GM23338 (cell line): ENCODE results near the gene B3GALT4. TPM values are rescaled to one million over a fixed set of nuclear protein-coding genes. Genes with fewer than 3 reads are reported as not detected.

Experiments used
- ATAC-seq: fragments of 200-7000 bp; cut with Tn5 transposase; 3 replicates; pipeline ENCODE4 v1.9.1; 2020
- DNase-seq: peaks from one replicate; pipeline ENCODE4 v3.0.0-alpha.2; 2015; ENCODE audit warnings: low spot score
- H2AFZ ChIP-seq: fragments of 200-600 bp; sonication (generic); 2 replicates; pipeline ENCODE4 v1.8.0; 2016; ENCODE audit warnings: antibody characterized with exemption, mild to moderate bottlenecking, moderate library complexity
- H3F3A ChIP-seq: fragments of 200-600 bp; sonication (generic); replicated peaks from 2 replicates; pipeline ENCODE4 v1.8.0; 2017; ENCODE audit warnings: antibody characterized with exemption, mixed run types, low read depth
- H3K27ac ChIP-seq: fragments of 200-600 bp; sonication (generic); 2 replicates; pipeline ENCODE4 v1.6.1; 2016; ENCODE audit warnings: low read depth
- H3K27me3 ChIP-seq: fragments of 200-600 bp; sonication (generic); 2 replicates; pipeline ENCODE4 v1.8.0; 2016; ENCODE audit warnings: mild to moderate bottlenecking, mixed run types, moderate library complexity; ENCODE audit not compliant: insufficient read depth
- H3K36me3 ChIP-seq: fragments of 200-600 bp; sonication (generic); 2 replicates; pipeline ENCODE4 v1.8.0; 2016; ENCODE audit warnings: mild to moderate bottlenecking; ENCODE audit not compliant: insufficient read depth
- H3K4me1 ChIP-seq: fragments of 200-600 bp; sonication (generic); 2 replicates; pipeline ENCODE4 v1.8.0; 2016; ENCODE audit warnings: mild to moderate bottlenecking, moderate library complexity; ENCODE audit not compliant: insufficient read depth
- H3K4me2 ChIP-seq: fragments of 200-600 bp; sonication (generic); 2 replicates; pipeline ENCODE4 v1.7.1; 2017; ENCODE audit warnings: mixed run types
- H3K4me3 ChIP-seq: fragments of 200-600 bp; sonication (generic); 2 replicates; pipeline ENCODE4 v1.6.1; 2016; ENCODE audit warnings: mixed run types
- H3K79me2 ChIP-seq: fragments of 200-600 bp; sonication (generic); replicated peaks from 2 replicates; pipeline ENCODE4 v1.8.0; 2017; ENCODE audit warnings: mild to moderate bottlenecking; ENCODE audit not compliant: insufficient read depth
- H3K9me2 ChIP-seq: fragments of 200-600 bp; sonication (generic); 2 replicates; pipeline ENCODE4 v1.8.0; 2017; ENCODE audit not compliant: insufficient read depth
- H4K20me1 ChIP-seq: fragments of 200-600 bp; sonication (generic); replicated peaks from 2 replicates; pipeline ENCODE4 v1.8.0; 2017; ENCODE audit warnings: mild to moderate bottlenecking; ENCODE audit not compliant: insufficient read depth
- H3K27ac Mint-ChIP-seq: 2 replicates; pipeline ENCODE4 v1.8.0; 2020; ENCODE audit warnings: inconsistent platforms, mild to moderate bottlenecking, moderate library complexity, mixed read lengths
- H3K27me3 Mint-ChIP-seq: 3 replicates; pipeline ENCODE4 v1.8.0; 2022; ENCODE audit warnings: low read depth, mild to moderate bottlenecking, moderate library complexity, mixed read lengths, inconsistent platforms; ENCODE audit not compliant: insufficient read depth, poor library complexity
- H3K36me3 Mint-ChIP-seq: 3 replicates; pipeline ENCODE4 v1.8.0; 2021; ENCODE audit warnings: low read depth, mild to moderate bottlenecking, inconsistent platforms, moderate library complexity, mixed read lengths
- H3K4me1 Mint-ChIP-seq: 3 replicates; pipeline ENCODE4 v1.8.0; 2020; ENCODE audit warnings: mild to moderate bottlenecking, inconsistent platforms, mixed read lengths
- H3K4me3 Mint-ChIP-seq: 3 replicates; pipeline ENCODE4 v1.8.0; 2021; ENCODE audit warnings: moderate library complexity, mild to moderate bottlenecking, inconsistent platforms, mixed read lengths
- H3K9me3 Mint-ChIP-seq: 3 replicates; pipeline ENCODE4 v1.8.0; 2020; ENCODE audit warnings: moderate library complexity, mild to moderate bottlenecking, inconsistent platforms, mixed read lengths
- EZH2phosphoT487 ChIP-seq: fragments of 200-600 bp; sonication (generic); IDR thresholded peaks from one replicate; pipeline ENCODE4 v1.8.1; 2018; ENCODE audit warnings: antibody characterized with exemption; ENCODE audit not compliant: unreplicated experiment
- JUNB ChIP-seq: IDR thresholded peaks from one replicate; pipeline ENCODE4 v1.6.1; 2016; ENCODE audit warnings: antibody characterized with exemption; ENCODE audit not compliant: unreplicated experiment
- POLR2AphosphoS5 ChIP-seq: IDR thresholded peaks from 2 replicates; pipeline ENCODE4 v1.6.1; 2016; ENCODE audit warnings: antibody characterized with exemption, low read depth
- ZNF114 ChIP-seq: fragments of 250-450 bp; sonication (Bioruptor Pico); IDR thresholded peaks from 2 replicates; pipeline ENCODE4 v1.5.0; 2020; ENCODE audit warnings: mild to moderate bottlenecking, moderate library complexity
- ZNF331 ChIP-seq: fragments of 250-450 bp; sonication (Bioruptor Pico); IDR thresholded peaks from 2 replicates; pipeline ENCODE4 v1.5.0; 2020; ENCODE audit warnings: low read depth, mild to moderate bottlenecking, moderate library complexity
- polyA plus RNA-seq: library from polyadenylated mRNA; unstranded; fragments of >200 nt; fragmentation: Nextera tagmentation; extraction: Ambion mirVana; gene quantifications from 2 replicates; pipeline ENCODE4 v1.2.1, GENCODE V29; 2016
- total RNA-seq: library from RNA; depleted of rRNA; stranded (reverse); fragments of >200 nt; shearing (Covaris generic); gene quantifications from 2 replicates; pipeline ENCODE4 v1.2.3, GENCODE V29; 2014
- TF ChIP-seq, protein P1 (sequence below): IDR thresholded peaks from 2 replicates; pipeline ENCODE4 v1.6.1; 2016; ENCODE audit warnings: antibody characterized with exemption

Gene B3GALT4
- total and polyA plus RNA-seq, 2 experiments from 2014 or later = 1.3 to 2.3 TPM

DNA sequence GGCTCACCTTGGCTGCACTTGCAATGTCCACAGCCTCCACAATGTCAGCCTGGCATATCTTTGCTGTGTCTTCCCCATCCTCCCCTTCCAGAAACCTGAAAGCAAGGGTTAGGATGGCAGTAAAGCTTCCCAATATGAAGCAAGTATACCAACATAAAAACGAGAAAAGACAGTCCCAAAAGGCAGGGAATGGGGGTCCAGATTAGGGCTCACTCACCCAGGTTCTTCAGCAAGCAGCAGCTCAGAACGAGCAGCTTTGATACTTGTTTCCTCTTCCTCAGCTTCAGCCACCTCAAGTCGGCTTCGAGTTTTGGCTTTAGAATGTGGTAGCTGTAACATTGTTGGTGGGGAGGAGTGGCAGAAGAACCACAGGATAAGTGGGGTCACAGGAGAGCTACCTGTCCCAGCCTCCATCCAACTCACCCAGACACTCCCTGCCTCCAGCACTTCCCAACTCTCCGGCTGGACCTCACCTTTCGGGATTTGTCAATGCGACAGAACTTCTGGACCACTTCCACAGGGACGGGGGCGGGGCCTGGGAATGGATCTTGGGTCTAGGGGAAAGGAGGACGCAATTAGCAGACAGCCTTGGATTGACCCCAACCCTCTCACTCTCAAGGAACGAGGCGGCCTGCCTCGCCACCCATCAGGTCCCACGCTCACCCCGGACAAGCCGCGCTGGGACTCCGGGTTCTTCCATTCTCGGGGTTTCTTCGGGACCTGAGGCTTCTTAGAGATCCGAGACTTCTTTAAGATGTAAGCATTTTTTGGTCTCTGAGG, 11.4 kb downstream of the B3GALT4 start:
- Histone ChIP-seq H3K4me3 (peak overlapping the region; percentile 68), H3K9me2 (no peaks in the 10 kb centered on the region), H4K20me1 (peaks cover 17% of the 10 kb centered on the region), H3K4me1 (peaks cover 13% of the 10 kb centered on the region), H3K36me3 (peaks cover 25% of the 10 kb centered on the region), H3K27me3 (no peaks in the 10 kb centered on the region), H3K79me2 (peaks cover 39% of the 10 kb centered on the region), H3K27ac (no peak overlapping the region), H3F3A (peaks cover 4% of the 10 kb centered on the region; the same call in 1 of the 2 replicates), H2AFZ (peak overlapping the region; percentile 57), H3K4me2 (peak overlapping the region; percentile 97)
- no peak overlapping the region for H3K27ac Mint-ChIP-seq
- H3K27me3 Mint-ChIP-seq = peaks cover 2% of the 10 kb centered on the region
- H3K36me3 Mint-ChIP-seq = peaks cover 59% of the 10 kb centered on the region
- no peaks in the 10 kb centered on the region for H3K9me3 Mint-ChIP-seq
- peak overlapping the region; percentile 96 for H3K4me3 Mint-ChIP-seq
- ATAC-seq (no peak), DNase-seq (no peak)
- no peak for TF ChIP-seq EZH2phosphoT487
- TF ChIP-seq ZNF114 (CRISPR knock-in tag) = no peak
- no peak for TF ChIP-seq JUNB
- TF ChIP-seq, protein P1, sequence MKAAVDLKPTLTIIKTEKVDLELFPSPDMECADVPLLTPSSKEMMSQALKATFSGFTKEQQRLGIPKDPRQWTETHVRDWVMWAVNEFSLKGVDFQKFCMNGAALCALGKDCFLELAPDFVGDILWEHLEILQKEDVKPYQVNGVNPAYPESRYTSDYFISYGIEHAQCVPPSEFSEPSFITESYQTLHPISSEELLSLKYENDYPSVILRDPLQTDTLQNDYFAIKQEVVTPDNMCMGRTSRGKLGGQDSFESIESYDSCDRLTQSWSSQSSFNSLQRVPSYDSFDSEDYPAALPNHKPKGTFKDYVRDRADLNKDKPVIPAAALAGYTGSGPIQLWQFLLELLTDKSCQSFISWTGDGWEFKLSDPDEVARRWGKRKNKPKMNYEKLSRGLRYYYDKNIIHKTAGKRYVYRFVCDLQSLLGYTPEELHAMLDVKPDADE = no peak
- H3K4me1 Mint-ChIP-seq = peaks cover 16% of the 10 kb centered on the region

DNA sequence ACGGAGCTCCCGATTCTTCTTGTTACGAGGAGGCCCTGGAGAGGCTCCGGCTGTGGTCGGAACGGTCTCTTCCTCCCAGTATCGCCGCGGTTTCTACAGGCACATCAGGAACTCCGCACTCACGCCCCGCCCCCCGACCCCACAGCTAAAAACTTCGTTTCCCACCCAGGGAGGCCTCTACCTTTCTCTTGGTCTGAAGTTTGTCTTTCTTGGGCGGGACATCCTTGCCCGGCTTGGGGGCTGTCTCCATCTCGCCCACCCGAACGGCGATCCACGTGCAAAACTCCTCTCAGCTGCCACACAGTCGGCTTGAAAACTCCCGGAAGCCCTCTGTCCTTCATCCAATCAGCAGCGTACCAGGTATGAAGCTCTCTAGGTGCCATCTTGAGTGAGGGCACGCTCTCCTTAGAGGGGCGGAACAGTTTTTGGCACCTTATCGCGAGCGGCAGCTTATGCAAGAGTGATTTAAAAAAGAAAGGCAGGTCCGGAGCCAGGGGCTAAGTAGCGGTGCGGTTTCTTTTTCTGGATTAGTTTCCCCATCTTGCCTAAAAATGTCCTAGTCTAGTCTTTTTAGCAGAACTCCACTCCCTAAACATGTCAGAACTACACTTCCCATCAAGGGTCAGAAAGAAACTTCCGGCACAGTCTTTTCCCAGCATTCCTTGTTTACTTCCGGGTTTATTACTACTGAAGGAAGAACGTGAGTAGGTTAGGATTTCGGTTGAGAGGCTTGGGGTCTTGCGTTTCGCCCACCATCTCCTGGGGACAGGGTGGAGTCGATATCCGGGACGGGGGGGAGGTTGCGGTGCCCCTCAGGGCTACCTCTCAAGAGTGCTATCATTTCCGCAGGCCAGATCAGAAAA, 12.2 kb downstream of the B3GALT4 start, which contains the start of the genes PFDN6 and WDR46:
TSS of gene PFDN6 (plus strand) at position 681 of the 863 bp plus-strand sequence. CDS start 256 bp downstream, outside the sequence.
TSS of gene WDR46 (minus strand) at position 319 of the 863 bp plus-strand sequence. CDS start at position 250, 69 bp downstream.
- H3K27ac ChIP-seq = no peak within 1 kb of the TSS
- peaks cover 39% of the 10 kb centered on the region for H3K79me2 ChIP-seq
- peak; percentile 95 for DNase-seq

More for the DNA sequence above, 12.2 kb downstream of the B3GALT4 start, which contains the start of the genes PFDN6 and WDR46:
- Histone ChIP-seq H3K27me3 (no peaks in the 10 kb centered on the region), H2AFZ (peak within 1 kb of the TSS; percentile 57), H3K4me2 (peak within 1 kb of the TSS; percentile 97), H3F3A (peaks cover 6% of the 10 kb centered on the region; the same call in 1 of the 2 replicates), H4K20me1 (peaks cover 17% of the 10 kb centered on the region), H3K36me3 (peaks cover 25% of the 10 kb centered on the region), H3K9me2 (no peaks in the 10 kb centered on the region), H3K4me1 (peaks cover 13% of the 10 kb centered on the region), H3K4me3 (peak within 1 kb of the TSS; percentile 68)
- Mint-ChIP-seq H3K36me3 (peaks cover 56% of the 10 kb centered on the region), H3K4me1 (peaks cover 16% of the 10 kb centered on the region), H3K27ac (peak within 1 kb of the TSS; percentile 90), H3K4me3 (peak within 1 kb of the TSS; percentile 96), H3K9me3 (no peaks in the 10 kb centered on the region), H3K27me3 (peaks cover 2% of the 10 kb centered on the region)
- peak; percentile 97 for ATAC-seq
- no peak for TF ChIP-seq EZH2phosphoT487
- peak; percentile 73; the same call in 1 of the 2 replicates for TF ChIP-seq POLR2AphosphoS5
- TF ChIP-seq ZNF331 = no peak
- TF ChIP-seq, protein P1 = peak; percentile 98
